Suprapubic skin (tissue), 4 donors: ENCODE results near the gene U2AF2. TPM values are rescaled to one million over a fixed set of nuclear protein-coding genes. Genes with fewer than 3 reads are reported as not detected.
A peak's percentile ranks its signal among the peaks of the same experiment; 100 is the strongest.

Experiments
- DNase-seq, 2 donors: peaks; one replicate each; pipeline ENCODE4 v3.0.0-alpha.2; 2019; ENCODE audit warnings: low spot score in 2 of 2
- H3K27ac ChIP-seq: fragments of 200-600 bp; sonication (generic); one replicate; pipeline ENCODE4 v1.5.1; 2019
- H3K27me3 ChIP-seq: fragments of 200-600 bp; sonication (generic); one replicate; pipeline ENCODE4 v1.5.1; 2019
- H3K36me3 ChIP-seq: fragments of 200-600 bp; sonication (generic); one replicate; pipeline ENCODE4 v1.5.1; 2019
- H3K4me1 ChIP-seq: fragments of 200-600 bp; sonication (generic); one replicate; pipeline ENCODE4 v1.5.1; 2019
- H3K4me3 ChIP-seq: fragments of 200-600 bp; sonication (generic); one replicate; pipeline ENCODE4 v1.5.1; 2019; ENCODE audit warnings: mild to moderate bottlenecking
- H3K9me3 ChIP-seq: fragments of 200-600 bp; sonication (generic); one replicate; pipeline ENCODE4 v1.5.1; 2019
- CTCF ChIP-seq, 2 donors: fragments of 200-600 bp in 1 of 2; fragments of 450-650 bp in 1 of 2; sonication (generic) in 1 of 2; IDR thresholded peaks; one replicate each; pipeline ENCODE4 v1.5.1; 2016 to 2019; ENCODE audit warnings: antibody characterized with exemption in 2 of 2, mild to moderate bottlenecking in 1 of 2, moderate library complexity in 1 of 2
- EP300 ChIP-seq: sonication (generic); formaldehyde crosslinking; IDR thresholded peaks from one replicate; pipeline ENCODE4 v1.6.1; 2017; ENCODE audit warnings: antibody characterized with exemption
- POLR2A ChIP-seq, 2 donors: fragments of 450-650 bp; IDR thresholded peaks; one replicate each; pipeline ENCODE4 v1.6.1; 2017; ENCODE audit warnings: antibody characterized with exemption in 2 of 2, mild to moderate bottlenecking in 2 of 2, moderate library complexity in 2 of 2
- POLR2AphosphoS5 ChIP-seq, 3 donors: sonication (generic); formaldehyde crosslinking; IDR thresholded peaks; one replicate each; pipeline ENCODE4 v1.6.1; 2017; ENCODE audit warnings: antibody characterized with exemption in 3 of 3
- WGBS: methylation state at CpG from one replicate; pipeline ENCODE4 v1.1.5; 2018; 5-methylcytosine and 5-hydroxymethylcytosine counted together
- total RNA-seq, 4 donors: library from RNA; depleted of rRNA; stranded (reverse); fragments of >200 nt; gene quantifications; one replicate each; pipeline ENCODE4 v1.1.0, GENCODE V29; 2016

Gene U2AF2
- total RNA-seq, 4 donors from 2014 or later: 82.8 to 128 (median 88.5) TPM

- H3K27me3 ChIP-seq: no peaks in the 10 kb centered on the region
- H3K36me3 ChIP-seq: no peaks in the 10 kb centered on the region
- whole genome bisulfite sequencing: 25% methylated on average over 3 of the region's 3 CpGs
- DNase-seq: peak; percentile 96 to 98
- no peak overlapping the region for H3K4me3 ChIP-seq
- H3K27ac ChIP-seq: no peak overlapping the region
- peaks cover 44% of the 10 kb centered on the region for H3K4me1 ChIP-seq
- no peaks in the 10 kb centered on the region for H3K9me3 ChIP-seq
- TF ChIP-seq EP300: no peak
- TF ChIP-seq CTCF (IDR thresholded peaks at IDR 0.05): peak; percentile 80 to 90
Observed at GRCh38 chr19:55632463-55632834, 22.4 kb upstream of the U2AF2 start.

GRCh38 chr19:55633861-55634260 lies 21.0 kb upstream of the U2AF2 start:
- H3K27ac ChIP-seq: no peak overlapping the region
- TF ChIP-seq CTCF (IDR thresholded peaks at IDR 0.05) (no peak), POLR2AphosphoS5 (IDR thresholded peaks at IDR 0.05) (no peak), EP300 (no peak), POLR2A (IDR thresholded peaks at IDR 0.05) (no peak)
- H3K36me3 ChIP-seq: no peaks in the 10 kb centered on the region
- 73% methylated on average over 8 of the region's 8 CpGs for WGBS
- no peak for DNase-seq
- H3K4me1 ChIP-seq: peaks cover 56% of the 10 kb centered on the region
- no peaks in the 10 kb centered on the region for H3K9me3 ChIP-seq
- H3K27me3 ChIP-seq: no peaks in the 10 kb centered on the region
- no peak overlapping the region for H3K4me3 ChIP-seq

- DNase-seq: no peak
- H3K9me3 ChIP-seq: no peaks in the 10 kb centered on the region
- peak overlapping the region; percentile 98 for H3K4me3 ChIP-seq
- H3K36me3 ChIP-seq: no peaks in the 10 kb centered on the region
- H3K27ac ChIP-seq: peak overlapping the region; percentile 99
- peaks cover 70% of the 10 kb centered on the region for H3K4me1 ChIP-seq
- no peak for TF ChIP-seq POLR2A (IDR thresholded peaks at IDR 0.05)
- no peak for TF ChIP-seq CTCF (IDR thresholded peaks at IDR 0.05)
- TF ChIP-seq POLR2AphosphoS5 (IDR thresholded peaks at IDR 0.05): no peak
- no peak for TF ChIP-seq EP300
- no peaks in the 10 kb centered on the region for H3K27me3 ChIP-seq
- 14% methylated on average over 9 of the region's 9 CpGs for WGBS
Observed at GRCh38 chr19:55635334-55635717, 19.5 kb upstream of the U2AF2 start.

GRCh38 chr19:55635856-55636440 lies 18.9 kb upstream of the U2AF2 start:
- Histone ChIP-seq H3K27ac (peak overlapping the region; percentile 99), H3K27me3 (no peaks in the 10 kb centered on the region), H3K4me1 (peaks cover 74% of the 10 kb centered on the region), H3K4me3 (peak overlapping the region; percentile 98), H3K36me3 (no peaks in the 10 kb centered on the region), H3K9me3 (no peaks in the 10 kb centered on the region)
- TF ChIP-seq CTCF (IDR thresholded peaks at IDR 0.05): no peak
- TF ChIP-seq POLR2AphosphoS5 (IDR thresholded peaks at IDR 0.05): no peak
- TF ChIP-seq POLR2A (IDR thresholded peaks at IDR 0.05): no peak
- TF ChIP-seq EP300: no peak
- 63% methylated on average over 7 of the region's 7 CpGs for WGBS
- DNase-seq: no peak

- DNase-seq: no peak
- Histone ChIP-seq H3K9me3 (no peaks in the 10 kb centered on the region), H3K27me3 (no peaks in the 10 kb centered on the region), H3K4me1 (peaks cover 74% of the 10 kb centered on the region), H3K4me3 (peak overlapping the region; percentile 98), H3K36me3 (no peaks in the 10 kb centered on the region), H3K27ac (peak overlapping the region; percentile 4)
- WGBS: 81% methylated on average over 4 of the region's 4 CpGs
- TF ChIP-seq EP300 (no peak), CTCF (IDR thresholded peaks at IDR 0.05) (no peak), POLR2AphosphoS5 (IDR thresholded peaks at IDR 0.05) (no peak), POLR2A (IDR thresholded peaks at IDR 0.05) (no peak)
Observed at GRCh38 chr19:55636723-55637122, 18.1 kb upstream of the U2AF2 start.
